HAP-1 (cell line): ENCODE results near the gene GTF2IRD2.
"Not testable (repeated sequence)": the region's sequence is repeated elsewhere in the genome, so short reads cannot be mapped to it uniquely, and the experiment has no call there.

Source experiments
- DNase-seq, 2 experiments: peaks; one replicate each; pipeline ENCODE4 v3.0.0-alpha.2; 2016 to 2020; ENCODE audit warnings: low spot score in 2 of 2
- H3K27me3 ChIP-seq: fragments of 250-450 bp; sonication (Bioruptor Pico); 2 replicates; pipeline ENCODE4 v1.5.1; 2020; ENCODE audit warnings: low read depth, mild to moderate bottlenecking, moderate library complexity
- H3K36me3 ChIP-seq: fragments of 250-450 bp; sonication (Bioruptor Pico); replicated peaks from 2 replicates; pipeline ENCODE4 v1.5.1; 2020; ENCODE audit warnings: mild to moderate bottlenecking
- H3K4me1 ChIP-seq: fragments of 250-450 bp; sonication (Bioruptor Pico); 2 replicates; pipeline ENCODE4 v1.5.1; 2020; ENCODE audit warnings: mild to moderate bottlenecking
- H3K4me3 ChIP-seq: fragments of 250-450 bp; sonication (Bioruptor Pico); 2 replicates; pipeline ENCODE4 v1.5.1; 2020; ENCODE audit warnings: mild to moderate bottlenecking, moderate library complexity
- H3K9me3 ChIP-seq: fragments of 250-450 bp; sonication (Bioruptor Pico); 2 replicates; pipeline ENCODE4 v1.5.1; 2020; ENCODE audit warnings: mild to moderate bottlenecking, moderate library complexity
- in situ Hi-C: fragments of 300-500 bp; cut with MboI; formaldehyde crosslinking; loops from 3 replicates; pipeline ENCODE4 v1.14.3; 2020; ENCODE audit warnings: low sequenced_read_pairs, inconsistent platforms, mixed read lengths

The GTF2IRD2 gene

DNA sequence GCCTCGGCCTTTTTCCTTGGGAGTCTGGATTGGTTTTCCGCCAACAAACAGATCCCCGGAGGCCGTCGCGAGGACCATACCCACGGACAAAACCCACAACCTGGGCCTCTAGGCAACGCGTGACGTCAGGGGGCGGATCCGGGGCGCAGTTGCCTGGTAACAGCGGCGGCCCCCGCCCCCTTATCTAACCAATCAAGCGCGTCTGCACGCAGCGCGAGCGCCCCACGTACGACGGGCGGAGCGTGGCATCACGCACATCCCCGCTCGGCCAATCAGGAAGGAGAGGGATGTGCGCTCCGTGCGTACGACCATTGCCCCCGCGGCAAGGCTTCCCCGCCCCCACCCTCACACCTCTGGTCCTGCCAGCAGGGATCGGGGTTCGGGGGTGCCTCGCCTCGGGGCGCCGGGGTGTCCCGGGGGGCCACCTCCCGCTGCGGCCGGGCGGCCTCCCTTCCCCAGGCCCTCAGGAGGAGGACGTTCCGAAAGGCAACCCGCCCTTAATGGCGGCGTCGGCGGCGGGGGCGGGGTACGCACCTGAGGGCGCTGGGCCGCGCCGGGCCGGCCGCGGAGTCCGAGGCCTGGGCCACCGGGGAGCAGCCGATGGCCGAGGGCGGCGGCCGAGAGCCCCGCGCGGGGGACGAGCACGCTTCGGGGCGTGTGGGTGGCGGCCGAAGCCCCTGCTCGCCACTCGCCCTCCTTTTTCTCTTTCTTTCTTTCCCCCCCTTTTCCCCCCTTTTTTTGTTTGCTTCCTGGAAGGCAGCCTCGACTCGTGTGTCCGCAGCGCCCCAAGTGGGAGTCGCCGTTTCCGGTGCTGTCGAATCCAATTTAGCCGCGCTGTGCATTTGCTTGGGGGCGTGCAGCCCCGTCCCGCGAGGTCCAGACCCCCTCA, at the start of gene GTF2IRD2:
GTF2IRD2 (minus strand) TSS at position 773 of the 889 bp plus-strand sequence. CDS start 15,227 bp downstream, outside the sequence.
- H3K27me3 ChIP-seq, H3K9me3 ChIP-seq, H3K4me3 ChIP-seq, DNase-seq, H3K36me3 ChIP-seq, in situ Hi-C loops, H3K4me1 ChIP-seq: not testable (repeated sequence)

GRCh38 chr7:74890158-74891123, 39.0 kb upstream of the GTF2IRD2 start:
- H3K36me3 ChIP-seq, H3K4me1 ChIP-seq, in situ Hi-C loops, H3K9me3 ChIP-seq, H3K27me3 ChIP-seq: not testable (repeated sequence)
- H3K4me3 ChIP-seq = peak overlapping the region; percentile 83
- peak; percentile 64 to 92 for DNase-seq

DNA sequence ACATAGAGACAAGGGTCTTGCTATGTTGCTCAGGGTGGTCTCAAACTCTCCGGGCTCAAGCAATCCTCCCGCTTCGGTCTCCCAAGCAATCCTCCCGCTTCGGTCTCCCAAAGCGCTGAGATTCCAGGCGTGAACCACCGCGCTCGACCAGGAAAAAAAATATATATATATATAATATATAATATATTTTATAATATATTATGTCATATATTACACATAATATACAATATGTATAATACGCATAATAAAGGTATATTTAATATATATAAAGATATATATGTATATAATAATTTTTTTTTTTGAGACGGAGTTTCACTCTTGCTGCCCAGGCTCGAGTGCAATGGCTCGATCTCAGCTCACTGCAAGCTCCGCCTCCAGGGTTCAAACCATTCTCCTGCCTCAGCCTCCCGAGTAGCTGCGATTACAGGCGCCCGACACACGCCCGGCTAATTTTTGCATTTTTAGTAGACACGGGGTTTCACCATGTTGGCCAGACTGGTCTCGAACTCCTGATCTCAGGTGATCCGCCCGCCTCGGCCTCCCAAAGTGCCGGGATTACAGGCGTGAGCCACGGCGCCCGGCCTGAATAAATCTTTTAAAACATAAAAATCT, 38.2 kb upstream of the GTF2IRD2 start:
- in situ Hi-C loops, H3K27me3 ChIP-seq, H3K36me3 ChIP-seq, H3K4me1 ChIP-seq, DNase-seq, H3K9me3 ChIP-seq: not testable (repeated sequence)
- peak overlapping the region; percentile 25 for H3K4me3 ChIP-seq

DNA sequence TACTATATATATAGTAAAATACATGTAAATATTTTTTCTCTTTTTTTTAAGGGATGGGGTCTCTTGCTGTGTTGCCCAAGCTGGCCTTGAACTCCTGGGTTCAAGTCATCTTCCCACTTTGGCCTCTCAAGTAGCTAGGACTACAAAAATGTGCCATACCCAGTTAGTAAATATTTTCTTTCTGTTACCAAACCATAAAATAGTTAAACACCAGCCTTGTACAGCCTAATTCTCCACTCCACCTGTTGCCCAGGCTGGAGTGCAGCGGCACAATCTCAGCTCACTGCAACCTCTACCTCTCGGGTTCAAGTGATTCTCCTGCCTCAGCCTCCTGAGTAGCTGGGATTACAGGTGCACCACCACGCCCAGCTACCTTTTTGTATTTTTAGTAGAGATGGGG, 33.9 kb upstream of the GTF2IRD2 start:
- H3K4me1 ChIP-seq, H3K36me3 ChIP-seq, H3K4me3 ChIP-seq, H3K9me3 ChIP-seq, DNase-seq, H3K27me3 ChIP-seq, in situ Hi-C loops: not testable (repeated sequence)

DNA sequence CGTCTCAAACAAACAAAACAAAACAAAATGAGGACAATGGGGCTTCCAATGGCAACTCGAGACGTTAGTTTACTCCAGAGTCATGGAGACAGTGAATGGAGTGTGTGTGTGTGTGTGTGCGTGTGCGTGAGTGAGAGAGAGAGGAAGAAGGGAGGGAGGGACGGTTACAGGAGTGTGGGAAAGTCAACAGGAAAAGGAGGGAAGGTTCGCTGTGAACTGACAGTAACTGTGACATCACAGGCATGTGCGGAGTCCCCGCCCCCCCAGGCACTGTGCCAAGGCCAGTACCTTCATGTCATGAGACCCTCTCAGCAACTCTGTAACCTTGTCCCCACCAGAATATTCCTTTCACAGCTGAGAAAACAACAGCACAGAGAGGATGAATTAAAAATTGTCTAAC, 30.7 kb upstream of the GTF2IRD2 start:
- H3K4me3 ChIP-seq, H3K36me3 ChIP-seq, H3K27me3 ChIP-seq, H3K9me3 ChIP-seq, in situ Hi-C loops, H3K4me1 ChIP-seq, DNase-seq: not testable (repeated sequence)

- in situ Hi-C loops, H3K4me1 ChIP-seq, H3K27me3 ChIP-seq, H3K9me3 ChIP-seq, H3K4me3 ChIP-seq, H3K36me3 ChIP-seq: not testable (repeated sequence)
- DNase-seq = peak in 1 of 2 experiments; percentile 1
Measured at GRCh38 chr7:74874748-74875512, 23.5 kb upstream of the GTF2IRD2 start.

- H3K4me1 ChIP-seq, H3K27me3 ChIP-seq, DNase-seq, H3K9me3 ChIP-seq, in situ Hi-C loops, H3K36me3 ChIP-seq, H3K4me3 ChIP-seq: not testable (repeated sequence)
Measured at GRCh38 chr7:74874104-74874747, 22.8 kb upstream of the GTF2IRD2 start.

DNA sequence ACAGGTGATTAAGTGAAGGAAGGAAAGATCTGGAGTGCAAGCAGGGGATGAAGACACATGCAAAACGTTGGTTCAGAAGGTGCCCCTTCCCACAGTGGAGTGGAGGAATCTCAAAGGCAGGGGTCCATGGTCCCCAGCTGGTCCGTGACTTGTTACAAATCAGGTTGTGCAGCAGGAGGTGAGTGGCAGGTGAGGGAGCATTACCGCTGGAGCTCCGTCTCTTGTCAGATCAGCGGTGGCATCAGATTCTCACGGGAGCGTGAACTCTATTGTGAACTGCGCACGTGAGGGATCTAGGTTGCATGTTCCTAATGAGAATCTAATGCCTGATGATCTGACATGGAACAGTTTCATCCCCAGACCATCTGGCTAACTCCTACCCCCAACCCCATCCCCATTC, 21.1 kb upstream of the GTF2IRD2 start:
- H3K4me1 ChIP-seq, H3K36me3 ChIP-seq, H3K27me3 ChIP-seq, H3K9me3 ChIP-seq, in situ Hi-C loops, DNase-seq, H3K4me3 ChIP-seq: not testable (repeated sequence)

DNA sequence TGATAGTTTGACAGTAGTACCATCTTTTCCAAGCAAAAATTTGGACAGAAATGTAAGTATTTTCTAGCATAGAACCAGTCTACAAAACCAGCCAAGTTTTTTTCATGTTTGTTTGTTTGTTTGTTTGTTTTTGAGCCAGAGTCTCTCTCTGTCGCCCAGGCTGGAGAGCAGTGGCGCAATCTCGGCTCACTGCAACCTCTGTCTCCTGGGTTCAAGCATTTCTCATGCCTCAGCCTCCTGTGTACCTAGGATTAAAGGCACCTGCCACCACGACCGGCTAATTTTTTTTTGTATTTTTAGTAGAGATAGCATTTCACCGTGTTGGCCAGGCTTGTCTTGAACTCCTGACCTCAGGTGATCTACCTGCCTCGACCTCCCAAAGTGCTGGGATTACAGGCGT, 14.4 kb upstream of the GTF2IRD2 start:
- in situ Hi-C loops, H3K36me3 ChIP-seq, DNase-seq, H3K9me3 ChIP-seq, H3K4me1 ChIP-seq, H3K27me3 ChIP-seq, H3K4me3 ChIP-seq: not testable (repeated sequence)

DNA sequence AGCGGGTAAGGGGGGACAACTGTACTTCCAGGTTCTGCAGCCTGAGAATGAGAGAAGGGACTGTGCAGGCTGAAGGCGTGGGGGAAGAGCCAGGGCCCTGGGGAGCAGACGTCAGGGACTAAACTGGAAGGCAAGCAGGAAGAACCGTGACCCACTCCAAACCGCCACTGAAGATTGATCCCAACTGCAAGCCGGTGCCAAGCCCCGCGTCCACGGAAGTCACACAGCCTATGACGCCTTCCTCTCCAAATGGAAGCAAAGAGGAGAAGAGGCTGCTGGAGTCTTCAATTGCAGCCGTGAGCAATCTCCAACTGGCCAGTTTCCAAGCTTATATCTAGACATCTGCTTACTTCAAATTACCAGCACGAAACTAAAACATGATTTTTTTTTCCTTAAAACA, 1.6 kb downstream of the GTF2IRD2 start:
- H3K4me3 ChIP-seq, H3K9me3 ChIP-seq, in situ Hi-C loops, DNase-seq, H3K4me1 ChIP-seq, H3K36me3 ChIP-seq, H3K27me3 ChIP-seq: not testable (repeated sequence)

DNA sequence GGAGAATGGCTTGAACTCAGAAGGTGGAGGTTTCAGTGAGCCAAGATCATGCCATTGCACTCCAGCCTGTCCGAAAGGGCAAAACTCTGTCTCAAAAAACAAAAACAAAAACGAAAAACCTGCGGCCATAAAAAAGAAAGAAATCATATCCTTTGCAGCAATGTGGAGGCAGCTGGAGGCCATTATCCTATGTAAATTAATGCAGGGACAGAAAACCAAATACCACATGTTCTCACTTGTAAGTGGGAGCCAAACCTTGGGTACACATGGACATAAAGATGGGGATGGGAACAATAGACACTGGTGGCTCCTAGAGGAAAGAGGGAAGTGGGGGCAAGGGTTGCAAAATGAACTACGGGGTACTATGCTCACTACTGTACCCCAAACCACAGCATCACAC, 21.0 kb downstream of the GTF2IRD2 start:
- H3K4me1 ChIP-seq, H3K27me3 ChIP-seq, H3K9me3 ChIP-seq, H3K36me3 ChIP-seq, DNase-seq, H3K4me3 ChIP-seq, in situ Hi-C loops: not testable (repeated sequence)

DNA sequence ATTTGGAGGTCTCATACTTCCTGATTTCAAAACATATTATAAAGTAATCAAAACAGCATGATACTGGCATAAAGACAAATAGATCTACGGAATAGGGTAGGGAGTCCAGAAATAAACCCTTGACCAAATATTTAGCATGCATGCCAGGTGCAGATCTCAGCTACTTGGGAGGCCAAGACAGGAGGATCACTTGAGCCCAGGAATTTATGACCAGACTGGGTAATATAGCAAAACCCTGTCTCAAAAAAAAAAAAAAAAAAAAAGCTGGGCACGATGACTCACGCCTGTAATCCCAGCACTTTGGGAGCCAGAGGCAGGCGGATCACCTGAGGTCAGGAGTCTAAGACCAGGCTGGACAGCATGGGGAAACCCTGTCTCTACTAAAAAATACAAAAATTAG, 21.4 kb downstream of the GTF2IRD2 start:
- H3K9me3 ChIP-seq, in situ Hi-C loops, H3K4me1 ChIP-seq, H3K27me3 ChIP-seq, H3K4me3 ChIP-seq, DNase-seq, H3K36me3 ChIP-seq: not testable (repeated sequence)

GRCh38 chr7:74821259-74821658, 30.1 kb downstream of the GTF2IRD2 start:
- H3K36me3 ChIP-seq, H3K27me3 ChIP-seq, in situ Hi-C loops, DNase-seq, H3K9me3 ChIP-seq, H3K4me3 ChIP-seq, H3K4me1 ChIP-seq: not testable (repeated sequence)
